ENCODE data around the gene PHF2.

DNA sequence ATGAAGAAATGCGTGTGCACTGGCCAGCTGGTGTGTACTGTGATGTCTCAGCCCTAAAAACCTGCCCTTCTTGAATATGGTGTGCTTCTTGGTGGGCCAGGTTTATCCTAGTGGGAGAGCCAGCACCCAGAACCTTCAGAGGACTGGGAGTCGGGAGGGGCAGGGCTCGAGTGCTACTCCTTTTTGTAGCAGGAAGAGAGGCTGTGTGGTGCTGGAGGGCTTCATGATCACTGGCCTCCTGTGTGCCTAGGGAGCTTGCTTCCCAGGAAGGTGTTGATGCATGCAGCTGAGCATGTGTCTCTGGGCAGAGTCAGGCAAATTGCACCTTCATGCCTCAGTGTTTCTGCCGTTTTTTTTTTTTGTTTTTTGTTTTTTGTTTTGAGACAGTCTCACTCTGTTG lies 20.0 kb downstream of the PHF2 start:
- TF ChIP-seq, protein P1, sequence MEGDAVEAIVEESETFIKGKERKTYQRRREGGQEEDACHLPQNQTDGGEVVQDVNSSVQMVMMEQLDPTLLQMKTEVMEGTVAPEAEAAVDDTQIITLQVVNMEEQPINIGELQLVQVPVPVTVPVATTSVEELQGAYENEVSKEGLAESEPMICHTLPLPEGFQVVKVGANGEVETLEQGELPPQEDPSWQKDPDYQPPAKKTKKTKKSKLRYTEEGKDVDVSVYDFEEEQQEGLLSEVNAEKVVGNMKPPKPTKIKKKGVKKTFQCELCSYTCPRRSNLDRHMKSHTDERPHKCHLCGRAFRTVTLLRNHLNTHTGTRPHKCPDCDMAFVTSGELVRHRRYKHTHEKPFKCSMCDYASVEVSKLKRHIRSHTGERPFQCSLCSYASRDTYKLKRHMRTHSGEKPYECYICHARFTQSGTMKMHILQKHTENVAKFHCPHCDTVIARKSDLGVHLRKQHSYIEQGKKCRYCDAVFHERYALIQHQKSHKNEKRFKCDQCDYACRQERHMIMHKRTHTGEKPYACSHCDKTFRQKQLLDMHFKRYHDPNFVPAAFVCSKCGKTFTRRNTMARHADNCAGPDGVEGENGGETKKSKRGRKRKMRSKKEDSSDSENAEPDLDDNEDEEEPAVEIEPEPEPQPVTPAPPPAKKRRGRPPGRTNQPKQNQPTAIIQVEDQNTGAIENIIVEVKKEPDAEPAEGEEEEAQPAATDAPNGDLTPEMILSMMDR (IDR thresholded peaks at IDR 0.05; ENCODE audit: low read depth, low read length) = no peak
- TF ChIP-seq EZH2phosphoT487 (IDR thresholded peaks at IDR 0.05; ENCODE audit: low read depth) = no peak

All from OCI-LY3 (cell line).